HepG2 (cell line): ENCODE results near the gene PHF23. TPM values are rescaled to one million over a fixed set of nuclear protein-coding genes. Genes with fewer than 3 reads are reported as not detected.

ENCODE experiments used
- CAMTA2 ChIP-seq: sonication (generic); formaldehyde crosslinking; IDR thresholded peaks from 2 replicates; pipeline ENCODE4 v1.4.0; 2020; ENCODE audit warnings: mild to moderate bottlenecking, missing genetic modification reagents, borderline replicate concordance
- CENPT ChIP-seq: sonication (generic); formaldehyde crosslinking; IDR thresholded peaks from 2 replicates; pipeline ENCODE4 v1.8.0; 2022; ENCODE audit warnings: low read depth, mild to moderate bottlenecking, moderate library complexity, missing genetic modification reagents
- LRRFIP1 ChIP-seq: sonication (generic); formaldehyde crosslinking; conservative IDR thresholded peaks from 2 replicates; pipeline ENCODE4 v1.4.0; 2020; ENCODE audit warnings: missing genetic modification reagents
- MBNL3 ChIP-seq: fragments of 250-450 bp; sonication (Bioruptor Pico); conservative IDR thresholded peaks from 2 replicates; pipeline ENCODE4 v1.8.0; 2022; ENCODE audit warnings: mild to moderate bottlenecking, inconsistent platforms
- MIXL1 ChIP-seq: IDR thresholded peaks from 2 replicates; pipeline ENCODE4 v1.6.1; 2016
- NFE2L1 ChIP-seq: sonication (generic); formaldehyde crosslinking; IDR thresholded peaks from 2 replicates; pipeline ENCODE4 v1.4.0; 2020; ENCODE audit warnings: missing genetic modification reagents, mild to moderate bottlenecking, borderline replicate concordance
- PAF1 ChIP-seq: IDR thresholded peaks from 2 replicates; pipeline ENCODE4 v1.6.1; 2016; ENCODE audit warnings: missing genetic modification reagents, missing compliant biosample characterization
- PHF21A ChIP-seq: sonication (generic); formaldehyde crosslinking; IDR thresholded peaks from 2 replicates; pipeline ENCODE4 v1.5.0; 2020; ENCODE audit warnings: mild to moderate bottlenecking, missing genetic modification reagents
- PLRG1 ChIP-seq: fragments of 450-650 bp; conservative IDR thresholded peaks from 2 replicates; pipeline ENCODE4 v1.6.1; 2016
- RBAK ChIP-seq: sonication (generic); formaldehyde crosslinking; IDR thresholded peaks from 2 replicates; pipeline ENCODE4 v1.5.1; 2020; ENCODE audit warnings: mild to moderate bottlenecking, missing genetic modification reagents
- ZBTB40 ChIP-seq, 2 experiments: fragments of 450-650 bp in 1 of 2; sonication (generic) in 1 of 2; formaldehyde crosslinking in 1 of 2; IDR thresholded peaks; 2 replicates each; pipeline versions ENCODE4 v1.6.1 to v1.8.0; 2016 to 2022; ENCODE audit warnings: antibody characterized with exemption in 1 of 2, mild to moderate bottlenecking in 1 of 2, missing genetic modification reagents in 1 of 2
- ZFP36L2 ChIP-seq: sonication (generic); formaldehyde crosslinking; IDR thresholded peaks from 2 replicates; pipeline ENCODE4 v1.4.0; 2020; ENCODE audit warnings: missing genetic modification reagents
- ZFP82 ChIP-seq: sonication (generic); formaldehyde crosslinking; IDR thresholded peaks from 2 replicates; pipeline ENCODE4 v1.5.1; 2020; ENCODE audit warnings: mild to moderate bottlenecking, missing genetic modification reagents, borderline replicate concordance
- ZNF501 ChIP-seq: sonication (generic); formaldehyde crosslinking; IDR thresholded peaks from 2 replicates; pipeline ENCODE4 v1.5.1; 2020; ENCODE audit warnings: mild to moderate bottlenecking, moderate library complexity, missing genetic modification reagents
- ZNF557 ChIP-seq: sonication (generic); formaldehyde crosslinking; IDR thresholded peaks from 2 replicates; pipeline ENCODE4 v1.4.0; 2020; ENCODE audit warnings: missing genetic modification reagents
- ZNF652 ChIP-seq: IDR thresholded peaks from 2 replicates; pipeline ENCODE4 v1.6.1; 2016; ENCODE audit warnings: low read depth, borderline replicate concordance
- ZNF660 ChIP-seq: sonication (generic); formaldehyde crosslinking; IDR thresholded peaks from 2 replicates; pipeline ENCODE4 v1.5.1; 2020; ENCODE audit warnings: mild to moderate bottlenecking, low read depth, missing genetic modification reagents, borderline replicate concordance
- ZNF724P ChIP-seq: sonication (generic); formaldehyde crosslinking; IDR thresholded peaks from 2 replicates; pipeline ENCODE4 v1.8.0; 2022; ENCODE audit warnings: missing genetic modification reagents, borderline replicate concordance
- ZNF768 ChIP-seq: sonication (generic); formaldehyde crosslinking; IDR thresholded peaks from 2 replicates; pipeline ENCODE4 v1.4.0; 2020; ENCODE audit warnings: missing genetic modification reagents
- polyA plus RNA-seq, 8 experiments: library from polyadenylated mRNA; depleted of rRNA in 3 of 8; stranded (reverse) in 7 of 8; unstranded in 1 of 8; fragments of >200 nt; fragmentation: Illumina TruSeq in 4 of 8; extraction: Trizol in 4 of 8; gene quantifications; 2 replicates each; pipeline versions ENCODE4 v1.2.1 to v1.2.3, GENCODE V29; 2011 to 2016; ENCODE audit warnings: low read depth in 4 of 8, missing spikeins in 1 of 8, mixed read lengths in 1 of 8; ENCODE audit not compliant: insufficient read depth in 1 of 8
- total RNA-seq, 5 experiments: library from RNA; depleted of rRNA; stranded (reverse); fragments of >200 nt; fragmentation: Illumina TruSeq; extraction: Trizol; gene quantifications; 2 replicates each; pipeline ENCODE4 v1.2.3, GENCODE V29; 2016; ENCODE audit warnings: low read depth in 1 of 5

PHF23 gene
- total and polyA plus RNA-seq, 2 of the 13 experiments (the other 11 are each of a cell fraction or from before 2014, with no cell fraction given) = 27.6 to 33.2 TPM

- no peak for TF ChIP-seq LRRFIP1 (CRISPR knock-in tag)
- no peak for TF ChIP-seq CENPT (CRISPR knock-in tag)
- peak; percentile 67 for TF ChIP-seq ZBTB40 (IDR thresholded peaks at IDR 0.05)
- no peak for TF ChIP-seq ZBTB40 (CRISPR knock-in tag; IDR thresholded peaks at IDR 0.05)
- no peak for TF ChIP-seq ZNF652 (CRISPR knock-in tag)
- no peak for TF ChIP-seq MBNL3 (CRISPR knock-in tag)
- TF ChIP-seq CAMTA2 = no peak
- TF ChIP-seq ZFP36L2 (CRISPR knock-in tag) = no peak
- no peak for TF ChIP-seq ZNF768
- no peak for TF ChIP-seq RBAK
- TF ChIP-seq PHF21A = no peak
- no peak for TF ChIP-seq ZNF724P (CRISPR knock-in tag)
- no peak for TF ChIP-seq PLRG1
- TF ChIP-seq PAF1 = no peak
- TF ChIP-seq NFE2L1 (CRISPR knock-in tag) = no peak
- no peak for TF ChIP-seq ZNF557 (CRISPR knock-in tag)
- TF ChIP-seq MIXL1 (CRISPR knock-in tag) = no peak
- no peak for TF ChIP-seq ZNF660 (CRISPR knock-in tag)
- peak; percentile 87; the same call in 1 of the 2 replicates for TF ChIP-seq ZNF501
- peak; percentile 55; the same call in 1 of the 2 replicates for TF ChIP-seq ZFP82 (CRISPR knock-in tag)
Measured at GRCh38 chr17:7239091-7240027, at the start of gene PHF23 (continued).
